Thyroid gland (tissue), 4 donors: ENCODE data around the gene MEGF6. TPM values are rescaled to one million over a fixed set of nuclear protein-coding genes. Genes with fewer than 3 reads are reported as not detected.
A peak's percentile ranks its signal among the peaks of the same experiment; 100 is the strongest.

ENCODE experiments used
- DNase-seq, 2 donors: peaks; one replicate each; pipeline ENCODE4 v3.0.0-alpha.2; 2019
- H3K27ac ChIP-seq, 3 donors: fragments of 200-600 bp; sonication (generic); 1 replicate in 2 of 3; 2 replicates in 1 of 3; pipeline ENCODE4 v1.5.1; 2016 to 2019; ENCODE audit warnings: mild to moderate bottlenecking in 1 of 3, moderate library complexity in 1 of 3
- H3K27me3 ChIP-seq: fragments of 200-600 bp; sonication (generic); one replicate; pipeline ENCODE4 v1.5.1; 2019
- H3K36me3 ChIP-seq, 2 donors: fragments of 200-600 bp; sonication (generic); one replicate each; pipeline ENCODE4 v1.5.1; 2016 to 2019
- H3K4me1 ChIP-seq, 2 donors: fragments of 200-600 bp; sonication (generic); one replicate each; pipeline ENCODE4 v1.5.1; 2017 to 2019
- H3K4me3 ChIP-seq, 3 donors: fragments of 200-600 bp; sonication (generic); replicated peaks in 1 of 3; 1 replicate in 2 of 3; 2 replicates in 1 of 3; pipeline ENCODE4 v1.5.1; 2016; ENCODE audit warnings: mild to moderate bottlenecking in 1 of 3
- H3K9me3 ChIP-seq: fragments of 200-600 bp; sonication (generic); one replicate; pipeline ENCODE4 v1.5.1; 2017
- POLR2A ChIP-seq, 2 donors: fragments of 450-650 bp; IDR thresholded peaks; one replicate each; pipeline ENCODE4 v1.6.1; 2017; ENCODE audit warnings: antibody characterized with exemption in 2 of 2, mild to moderate bottlenecking in 2 of 2, moderate library complexity in 1 of 2
- WGBS, 2 donors: methylation state at CpG; one replicate each; pipeline ENCODE4 v1.1.5; 2017; 5-methylcytosine and 5-hydroxymethylcytosine counted together
- intact Hi-C: fragments of 100-400 bp; cut with DNase I; formaldehyde crosslinking; loops from one replicate; pipeline ENCODE4 v1.15.1; 2023
- total RNA-seq, 4 donors: library from RNA; depleted of rRNA; stranded (reverse); fragments of >200 nt; gene quantifications; one replicate each; pipeline ENCODE4 v1.2.3, GENCODE V29; 2016
- TF ChIP-seq, protein P1 (sequence below), 6 experiments: fragments of 200-600 bp in 3 of 6; fragments of 450-650 bp in 3 of 6; sonication (generic) in 3 of 6; IDR thresholded peaks; one replicate each; pipeline ENCODE4 v1.5.1; 2016 to 2019; ENCODE audit warnings: antibody characterized with exemption in 6 of 6, mild to moderate bottlenecking in 2 of 6, inconsistent platforms in 1 of 6, moderate library complexity in 1 of 6

Gene MEGF6
- total RNA-seq, 4 donors from 2014 or later, result 9.4 to 25.8 (median 21.8) TPM

DNA sequence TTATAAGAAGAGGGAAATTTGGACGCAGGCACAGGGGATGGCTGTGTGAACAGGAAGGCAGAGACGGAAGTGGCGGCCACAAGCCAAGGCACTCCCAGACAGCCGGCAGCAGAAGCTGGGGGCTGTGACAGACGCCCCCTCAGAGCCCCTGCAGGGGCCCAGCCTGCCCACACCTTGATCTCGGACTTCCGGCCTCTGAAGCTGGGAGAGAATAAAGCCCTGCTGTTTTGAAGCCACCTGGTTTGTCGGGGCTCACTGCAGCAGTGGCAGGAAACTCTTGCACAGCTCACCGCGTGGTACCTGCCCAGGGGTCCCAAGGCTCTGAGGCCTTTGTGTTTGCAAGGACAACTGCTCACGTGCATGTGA lies 13.7 kb downstream of the MEGF6 start:
- Histone ChIP-seq H3K27ac (no peak overlapping the region), H3K36me3 (no peaks in the 10 kb centered on the region), H3K4me1 (peaks cover 18 to 23% of the 10 kb centered on the region in 2 donors), H3K4me3 (peak overlapping the region in 1 of 3 donors; percentile 1), H3K27me3 (no peaks in the 10 kb centered on the region), H3K9me3 (no peaks in the 10 kb centered on the region)
- intact Hi-C loops, result no loop called here
- 56 to 59% methylated on average over 11 of the region's 11 CpGs for WGBS, 2 donors
- DNase-seq, result no peak
- TF ChIP-seq, protein P1, sequence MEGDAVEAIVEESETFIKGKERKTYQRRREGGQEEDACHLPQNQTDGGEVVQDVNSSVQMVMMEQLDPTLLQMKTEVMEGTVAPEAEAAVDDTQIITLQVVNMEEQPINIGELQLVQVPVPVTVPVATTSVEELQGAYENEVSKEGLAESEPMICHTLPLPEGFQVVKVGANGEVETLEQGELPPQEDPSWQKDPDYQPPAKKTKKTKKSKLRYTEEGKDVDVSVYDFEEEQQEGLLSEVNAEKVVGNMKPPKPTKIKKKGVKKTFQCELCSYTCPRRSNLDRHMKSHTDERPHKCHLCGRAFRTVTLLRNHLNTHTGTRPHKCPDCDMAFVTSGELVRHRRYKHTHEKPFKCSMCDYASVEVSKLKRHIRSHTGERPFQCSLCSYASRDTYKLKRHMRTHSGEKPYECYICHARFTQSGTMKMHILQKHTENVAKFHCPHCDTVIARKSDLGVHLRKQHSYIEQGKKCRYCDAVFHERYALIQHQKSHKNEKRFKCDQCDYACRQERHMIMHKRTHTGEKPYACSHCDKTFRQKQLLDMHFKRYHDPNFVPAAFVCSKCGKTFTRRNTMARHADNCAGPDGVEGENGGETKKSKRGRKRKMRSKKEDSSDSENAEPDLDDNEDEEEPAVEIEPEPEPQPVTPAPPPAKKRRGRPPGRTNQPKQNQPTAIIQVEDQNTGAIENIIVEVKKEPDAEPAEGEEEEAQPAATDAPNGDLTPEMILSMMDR (IDR thresholded peaks at IDR 0.05), result no peak
- TF ChIP-seq POLR2A (IDR thresholded peaks at IDR 0.05), result no peak

DNA sequence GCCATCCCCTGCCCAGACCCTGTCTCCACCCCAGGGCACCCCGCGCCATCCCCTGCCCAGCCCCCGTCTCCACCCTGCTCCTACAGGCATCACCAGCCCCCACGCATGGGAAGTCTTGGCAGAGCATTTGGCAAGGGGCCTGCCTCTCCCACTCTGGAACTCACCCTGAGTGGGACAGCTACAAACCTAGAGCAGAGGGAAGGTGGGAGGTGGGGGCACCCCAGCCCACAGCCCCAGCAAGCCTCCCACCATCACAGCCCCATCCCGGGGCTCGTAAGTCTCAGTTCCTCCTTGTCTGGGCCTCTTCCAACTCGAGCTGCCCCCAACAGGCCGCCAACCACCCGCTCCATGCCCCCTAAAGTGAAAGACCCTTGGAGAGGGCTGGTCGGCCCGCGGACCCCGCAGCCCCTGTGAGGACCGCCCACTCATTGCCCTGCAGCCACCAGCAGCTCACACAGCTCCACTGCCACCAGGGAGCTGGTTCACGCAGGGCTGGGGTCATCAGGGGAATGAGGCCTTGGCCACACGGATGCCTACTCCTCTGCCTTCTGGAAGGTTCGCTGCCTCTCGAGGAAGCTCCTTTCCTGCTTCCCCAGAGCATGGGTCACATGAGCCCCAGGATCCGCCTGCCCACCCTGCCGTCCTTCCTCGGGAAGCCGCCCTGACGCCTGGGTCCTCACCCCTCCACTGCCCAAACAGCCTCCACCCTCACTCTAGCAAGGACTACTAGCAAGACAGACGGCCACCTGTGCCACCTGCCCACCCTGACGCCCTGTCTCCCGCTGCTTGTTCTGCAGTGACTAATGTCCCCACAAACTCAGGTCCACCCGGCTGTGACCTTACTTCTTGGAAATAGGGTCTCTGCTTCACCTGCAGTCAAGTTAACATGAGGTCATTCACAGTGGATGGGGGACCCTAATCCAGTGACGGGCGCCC lies 14.4 kb downstream of the MEGF6 start:
- Histone ChIP-seq H3K36me3 (no peaks in the 10 kb centered on the region), H3K4me3 (no peak overlapping the region), H3K4me1 (peaks cover 18 to 23% of the 10 kb centered on the region in 2 donors), H3K27ac (no peak overlapping the region), H3K9me3 (no peaks in the 10 kb centered on the region), H3K27me3 (no peaks in the 10 kb centered on the region)
- no peak for DNase-seq
- WGBS, 2 donors, result 84 to 87% methylated on average over 20 to 23 of the region's 29 CpGs
- intact Hi-C loops, result no loop called here
- TF ChIP-seq, protein P1 (IDR thresholded peaks at IDR 0.05), result no peak
- TF ChIP-seq POLR2A (IDR thresholded peaks at IDR 0.05), result no peak

DNA sequence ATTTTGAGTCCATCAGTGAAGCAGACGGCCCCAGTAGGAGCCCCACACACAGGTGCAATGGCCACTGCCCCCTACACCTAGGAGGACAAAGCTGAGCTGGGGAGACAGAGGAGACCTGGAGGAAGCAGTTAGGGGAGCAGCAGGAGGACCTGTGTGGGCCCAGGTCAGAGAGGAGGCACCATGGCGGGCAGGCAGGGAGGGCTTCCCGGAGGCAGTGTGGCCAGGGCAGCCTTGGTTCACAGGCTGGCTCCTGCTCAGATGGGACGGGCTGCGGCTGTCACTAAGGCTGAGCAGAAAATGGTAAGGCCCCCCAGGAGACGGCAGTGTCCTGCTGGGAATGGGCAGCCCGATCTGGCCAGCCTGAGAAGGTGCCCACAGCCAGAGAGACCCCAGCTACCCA lies 15.4 kb downstream of the MEGF6 start:
- no peak for DNase-seq
- Histone ChIP-seq H3K4me3 (no peak overlapping the region), H3K27ac (no peak overlapping the region), H3K4me1 (peaks cover 18 to 24% of the 10 kb centered on the region in 2 donors), H3K9me3 (no peaks in the 10 kb centered on the region), H3K27me3 (no peaks in the 10 kb centered on the region), H3K36me3 (no peaks in the 10 kb centered on the region)
- TF ChIP-seq, protein P1 (IDR thresholded peaks at IDR 0.05), result no peak
- whole genome bisulfite sequencing, 2 donors, result 84 to 100% methylated on average over 2 to 4 of the region's 7 CpGs
- intact Hi-C loops, result no loop called here

DNA sequence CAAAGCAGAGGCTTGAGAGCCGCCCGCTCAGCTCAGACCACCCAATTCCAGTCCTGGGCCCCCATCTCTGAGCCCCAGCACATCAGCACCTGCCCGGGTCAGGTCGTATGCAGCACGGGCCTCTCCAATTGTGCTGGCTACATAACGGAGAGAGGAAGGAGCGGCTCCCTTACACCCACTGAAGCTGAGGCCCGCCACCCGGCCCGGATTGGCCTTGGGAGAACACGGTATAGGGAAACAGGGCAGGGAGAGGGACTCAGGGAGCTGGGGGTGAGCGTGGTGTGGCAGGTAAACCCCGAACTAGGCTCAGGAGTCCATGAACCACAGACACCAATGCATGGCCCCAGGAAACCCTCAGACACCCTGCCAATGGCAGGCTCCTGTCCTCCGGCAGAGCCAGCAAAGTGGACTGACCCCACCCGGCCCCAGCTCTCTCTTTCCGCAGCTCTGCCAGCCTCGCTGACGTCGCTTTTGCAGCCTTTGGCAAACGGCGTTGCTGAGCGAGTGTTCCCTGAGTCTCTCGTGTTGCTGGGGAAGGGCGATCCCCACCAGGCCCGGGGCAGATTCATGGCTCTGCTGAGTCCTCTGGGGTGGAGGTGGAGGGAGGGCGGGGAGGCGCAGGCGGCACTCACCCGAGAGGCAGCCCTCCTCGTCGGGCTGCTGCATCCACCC lies 16.5 kb downstream of the MEGF6 start:
- no peak for DNase-seq
- intact Hi-C loops, result no loop called here

More for the DNA sequence above, 16.5 kb downstream of the MEGF6 start:
- no peak overlapping the region for H3K27ac ChIP-seq
- H3K4me1 ChIP-seq, result peaks cover 28 to 35% of the 10 kb centered on the region in 2 donors
- WGBS, 2 donors, result 87 to 90% methylated on average over 15 to 31 of the region's 31 CpGs
- H3K9me3 ChIP-seq, result no peaks in the 10 kb centered on the region
- H3K4me3 ChIP-seq, result no peak overlapping the region
- H3K36me3 ChIP-seq, result no peaks in the 10 kb centered on the region
- H3K27me3 ChIP-seq, result no peaks in the 10 kb centered on the region
- TF ChIP-seq POLR2A (IDR thresholded peaks at IDR 0.05), result no peak
- TF ChIP-seq, protein P1 (IDR thresholded peaks at IDR 0.05), result no peak
